ENCODE measurements around the gene GPR149.

DNA sequence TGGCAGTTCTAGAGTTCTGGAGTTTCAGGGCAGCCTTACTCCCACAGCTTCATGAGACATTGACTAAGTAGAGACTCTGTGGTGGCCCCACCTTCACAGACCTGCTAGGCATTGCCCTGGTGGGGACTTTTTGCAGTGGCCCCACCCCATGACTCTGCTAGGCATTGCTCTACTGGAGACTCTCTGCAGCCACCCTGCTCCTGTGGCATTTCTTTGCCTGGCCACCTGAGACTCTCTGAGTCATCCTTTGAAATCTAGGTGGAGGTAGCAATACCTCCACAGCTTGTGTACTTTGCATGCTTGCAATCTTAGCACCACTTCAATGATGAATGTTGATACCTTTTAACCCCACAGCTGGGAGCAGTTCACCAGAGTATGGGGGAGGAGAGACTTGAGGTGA, 65.1 kb downstream of the GPR149 start:
- TF ChIP-seq, protein P1, sequence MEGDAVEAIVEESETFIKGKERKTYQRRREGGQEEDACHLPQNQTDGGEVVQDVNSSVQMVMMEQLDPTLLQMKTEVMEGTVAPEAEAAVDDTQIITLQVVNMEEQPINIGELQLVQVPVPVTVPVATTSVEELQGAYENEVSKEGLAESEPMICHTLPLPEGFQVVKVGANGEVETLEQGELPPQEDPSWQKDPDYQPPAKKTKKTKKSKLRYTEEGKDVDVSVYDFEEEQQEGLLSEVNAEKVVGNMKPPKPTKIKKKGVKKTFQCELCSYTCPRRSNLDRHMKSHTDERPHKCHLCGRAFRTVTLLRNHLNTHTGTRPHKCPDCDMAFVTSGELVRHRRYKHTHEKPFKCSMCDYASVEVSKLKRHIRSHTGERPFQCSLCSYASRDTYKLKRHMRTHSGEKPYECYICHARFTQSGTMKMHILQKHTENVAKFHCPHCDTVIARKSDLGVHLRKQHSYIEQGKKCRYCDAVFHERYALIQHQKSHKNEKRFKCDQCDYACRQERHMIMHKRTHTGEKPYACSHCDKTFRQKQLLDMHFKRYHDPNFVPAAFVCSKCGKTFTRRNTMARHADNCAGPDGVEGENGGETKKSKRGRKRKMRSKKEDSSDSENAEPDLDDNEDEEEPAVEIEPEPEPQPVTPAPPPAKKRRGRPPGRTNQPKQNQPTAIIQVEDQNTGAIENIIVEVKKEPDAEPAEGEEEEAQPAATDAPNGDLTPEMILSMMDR (IDR thresholded peaks at IDR 0.05; ENCODE audit: low read depth, low read length), result no peak
- no peak for TF ChIP-seq EZH2phosphoT487 (IDR thresholded peaks at IDR 0.05; ENCODE audit: low read depth)
